Loucy (cell line): ENCODE measurements around the gene TRIM47.
"Not testable (repeated sequence)": the region's sequence is repeated elsewhere in the genome, so short reads cannot be mapped to it uniquely, and the experiment has no call there.

Experiments
- H2AFZ ChIP-seq: fragments of 200-600 bp; sonication (generic); 2 replicates; pipeline ENCODE4 v1.6.0; 2016; ENCODE audit warnings: antibody characterized with exemption, mild to moderate bottlenecking, low read length, moderate library complexity
- H3F3A ChIP-seq: fragments of 200-600 bp; 2 replicates; pipeline ENCODE4 v1.6.0; 2016; ENCODE audit warnings: antibody characterized with exemption, low read depth, mild to moderate bottlenecking
- H3K27me3 ChIP-seq: fragments of 200-600 bp; sonication (generic); 2 replicates; pipeline ENCODE4 v1.6.1; 2014; ENCODE audit warnings: low read length, mild to moderate bottlenecking; ENCODE audit not compliant: insufficient read depth, poor library complexity, severe bottlenecking
- H3K36me3 ChIP-seq: fragments of 200-600 bp; sonication (generic); 2 replicates; pipeline ENCODE4 v1.6.1; 2016; ENCODE audit warnings: low read length; ENCODE audit not compliant: insufficient read depth
- H3K4me1 ChIP-seq: fragments of 200-600 bp; sonication (generic); 2 replicates; pipeline ENCODE4 v1.5.1; 2014; ENCODE audit warnings: low read length, mild to moderate bottlenecking; ENCODE audit not compliant: insufficient read depth, poor library complexity, severe bottlenecking
- H3K4me2 ChIP-seq: fragments of 200-600 bp; sonication (generic); 2 replicates; pipeline ENCODE4 v1.6.0; 2014; ENCODE audit warnings: antibody characterized with exemption, low read length, low read depth, mild to moderate bottlenecking; ENCODE audit not compliant: poor library complexity, severe bottlenecking
- H3K4me3 ChIP-seq: fragments of 200-600 bp; sonication (generic); 2 replicates; pipeline ENCODE4 v1.5.1; 2014; ENCODE audit warnings: low read length, mild to moderate bottlenecking, mixed read lengths; ENCODE audit not compliant: poor library complexity, severe bottlenecking
- H3K79me2 ChIP-seq: fragments of 200-600 bp; sonication (generic); 2 replicates; pipeline ENCODE4 v1.6.1; 2014; ENCODE audit warnings: low read length; ENCODE audit not compliant: insufficient read depth
- H3K9ac ChIP-seq: fragments of 200-600 bp; sonication (generic); 2 replicates; pipeline ENCODE4 v1.6.0; 2014; ENCODE audit warnings: mild to moderate bottlenecking, low read depth, low read length, moderate library complexity; ENCODE audit not compliant: poor library complexity, severe bottlenecking
- H3K9me2 ChIP-seq: fragments of 200-600 bp; sonication (generic); replicated peaks from 2 replicates; pipeline ENCODE4 v1.6.1; 2016; ENCODE audit warnings: low read depth, low read length, mixed read lengths
- H3K9me3 ChIP-seq: fragments of 200-600 bp; sonication (generic); 2 replicates; pipeline ENCODE4 v1.6.1; 2014; ENCODE audit warnings: mild to moderate bottlenecking, antibody characterized with exemption, low read length, low read depth; ENCODE audit not compliant: insufficient read depth
- H4K20me1 ChIP-seq: fragments of 200-600 bp; sonication (generic); 2 replicates; pipeline ENCODE4 v1.6.0; 2014; ENCODE audit warnings: antibody characterized with exemption, low read length, mild to moderate bottlenecking; ENCODE audit not compliant: insufficient read depth, poor library complexity, severe bottlenecking
- EZH2phosphoT487 ChIP-seq: fragments of 200-600 bp; IDR thresholded peaks from 2 replicates; pipeline ENCODE4 v1.6.1; 2018; ENCODE audit warnings: antibody characterized with exemption, mild to moderate bottlenecking, moderate library complexity, borderline replicate concordance
- TF ChIP-seq, protein P1 (sequence below): fragments of 200-600 bp; sonication (generic); conservative IDR thresholded peaks from 2 replicates; pipeline ENCODE4 v1.5.1; 2014; ENCODE audit warnings: mild to moderate bottlenecking, antibody characterized with exemption, low read length

The TRIM47 gene

DNA sequence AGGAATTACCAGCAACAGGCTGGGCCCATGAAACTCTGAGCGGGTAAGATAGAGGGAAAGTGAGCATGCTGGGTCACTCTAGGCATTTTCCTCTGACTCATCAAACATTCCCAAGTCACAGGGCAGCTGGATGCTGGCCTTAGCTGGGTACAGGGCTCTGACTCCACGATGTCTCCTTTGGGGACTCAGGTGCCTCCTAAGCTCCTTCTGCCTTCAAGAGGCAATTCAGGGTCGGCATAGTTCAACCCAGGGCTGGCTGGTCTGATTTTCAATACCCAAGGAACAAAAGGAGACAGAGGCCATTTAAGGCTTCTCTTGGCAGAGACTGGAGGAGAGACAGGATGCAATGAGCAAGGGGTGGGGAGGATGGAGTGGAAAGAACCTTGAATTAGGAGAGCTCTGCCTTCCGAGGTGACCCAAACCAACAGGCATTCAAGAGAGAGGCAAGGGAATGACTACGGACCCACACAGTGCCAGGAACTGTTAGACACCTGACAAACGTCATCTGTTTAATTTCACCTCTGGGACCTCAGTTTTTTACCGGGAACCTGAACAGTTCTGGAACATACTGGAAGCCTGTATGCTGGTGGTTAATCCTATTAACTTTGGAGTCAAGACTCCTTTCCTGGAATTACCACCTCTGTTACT is 24.2 kb downstream of the TRIM47 start:
- H3K27me3 ChIP-seq = no peaks in the 10 kb centered on the region
- peak overlapping the region; percentile 99 for H3K4me2 ChIP-seq
- H3K79me2 ChIP-seq = peaks cover 24% of the 10 kb centered on the region
- H3K9me3 ChIP-seq = no peaks in the 10 kb centered on the region
- no peaks in the 10 kb centered on the region for H3K9me2 ChIP-seq
- H3K36me3 ChIP-seq = peaks cover 4% of the 10 kb centered on the region; the same call in 1 of the 2 replicates
- H4K20me1 ChIP-seq = peaks cover 7% of the 10 kb centered on the region
- H3K4me1 ChIP-seq = peaks cover 30% of the 10 kb centered on the region
- peak overlapping the region; percentile 78 for H3K9ac ChIP-seq
- H3K4me3 ChIP-seq = peak overlapping the region; percentile 89
- peaks cover 6% of the 10 kb centered on the region; the same call in 1 of the 2 replicates for H3F3A ChIP-seq
- TF ChIP-seq, protein P1, sequence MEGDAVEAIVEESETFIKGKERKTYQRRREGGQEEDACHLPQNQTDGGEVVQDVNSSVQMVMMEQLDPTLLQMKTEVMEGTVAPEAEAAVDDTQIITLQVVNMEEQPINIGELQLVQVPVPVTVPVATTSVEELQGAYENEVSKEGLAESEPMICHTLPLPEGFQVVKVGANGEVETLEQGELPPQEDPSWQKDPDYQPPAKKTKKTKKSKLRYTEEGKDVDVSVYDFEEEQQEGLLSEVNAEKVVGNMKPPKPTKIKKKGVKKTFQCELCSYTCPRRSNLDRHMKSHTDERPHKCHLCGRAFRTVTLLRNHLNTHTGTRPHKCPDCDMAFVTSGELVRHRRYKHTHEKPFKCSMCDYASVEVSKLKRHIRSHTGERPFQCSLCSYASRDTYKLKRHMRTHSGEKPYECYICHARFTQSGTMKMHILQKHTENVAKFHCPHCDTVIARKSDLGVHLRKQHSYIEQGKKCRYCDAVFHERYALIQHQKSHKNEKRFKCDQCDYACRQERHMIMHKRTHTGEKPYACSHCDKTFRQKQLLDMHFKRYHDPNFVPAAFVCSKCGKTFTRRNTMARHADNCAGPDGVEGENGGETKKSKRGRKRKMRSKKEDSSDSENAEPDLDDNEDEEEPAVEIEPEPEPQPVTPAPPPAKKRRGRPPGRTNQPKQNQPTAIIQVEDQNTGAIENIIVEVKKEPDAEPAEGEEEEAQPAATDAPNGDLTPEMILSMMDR = no peak
- no peak overlapping the region for H2AFZ ChIP-seq

DNA sequence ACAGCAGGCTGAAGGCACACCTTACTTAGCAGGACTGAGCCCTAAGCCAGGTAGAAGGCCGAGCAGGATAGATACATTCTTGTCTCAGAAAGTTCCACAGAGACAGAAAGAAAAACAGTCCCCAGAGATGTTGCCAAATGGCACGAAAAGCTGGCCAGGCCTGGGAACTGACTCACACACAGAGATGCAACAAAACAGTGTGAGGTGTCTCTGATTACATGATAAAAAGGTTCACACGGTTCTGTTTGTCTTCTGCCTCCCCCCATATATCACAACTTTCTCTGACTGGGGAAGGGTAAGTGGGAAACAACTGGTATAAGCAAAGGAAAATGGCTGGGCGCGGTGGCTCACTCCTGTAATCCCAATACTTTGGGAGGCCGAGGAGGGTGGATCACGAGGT is 24.9 kb downstream of the TRIM47 start:
- Histone ChIP-seq H2AFZ (no peak overlapping the region), H3K79me2 (peaks cover 24% of the 10 kb centered on the region), H3K9me2 (no peaks in the 10 kb centered on the region), H3K9me3 (no peaks in the 10 kb centered on the region), H3K9ac (peak overlapping the region; percentile 32), H3K27me3 (no peaks in the 10 kb centered on the region), H3K4me2 (peak overlapping the region; percentile 99), H3K36me3 (peaks cover 4% of the 10 kb centered on the region; the same call in 1 of the 2 replicates), H3F3A (peaks cover 3% of the 10 kb centered on the region; the same call in 1 of the 2 replicates), H3K4me3 (no peak overlapping the region), H3K4me1 (peaks cover 30% of the 10 kb centered on the region), H4K20me1 (peaks cover 7% of the 10 kb centered on the region)
- TF ChIP-seq EZH2phosphoT487 = no peak
- TF ChIP-seq, protein P1 = no peak

DNA sequence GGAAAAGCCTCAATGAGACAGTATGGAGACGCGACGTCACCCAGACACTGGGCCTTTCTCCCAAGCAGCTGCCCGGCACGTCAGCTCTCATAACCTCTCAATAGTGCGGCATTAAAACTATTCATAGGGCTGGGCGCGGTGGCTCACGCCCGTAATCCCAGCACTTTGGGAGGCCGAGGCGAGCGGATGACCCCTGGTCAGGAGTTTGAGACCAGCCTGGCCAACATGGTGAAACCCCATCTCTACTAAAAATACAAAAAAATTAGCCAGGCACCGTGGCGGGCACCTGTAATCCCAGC is 26.7 kb downstream of the TRIM47 start:
- H3K9me3 ChIP-seq, H4K20me1 ChIP-seq, H3K4me2 ChIP-seq, H2AFZ ChIP-seq, H3K9ac ChIP-seq, H3K9me2 ChIP-seq, H3K27me3 ChIP-seq, H3F3A ChIP-seq, H3K4me3 ChIP-seq, H3K36me3 ChIP-seq: not testable (repeated sequence)
- H3K79me2 ChIP-seq = peaks cover 23% of the 10 kb centered on the region
- H3K4me1 ChIP-seq = peaks cover 21% of the 10 kb centered on the region
